ENCODE data around the gene SCYGR6.

The SCYGR6 gene

GRCh38 chr2:227687189-227687588 is 37.4 kb downstream of the SCYGR6 start:
- no peak for TF ChIP-seq CTCF (IDR thresholded peaks at IDR 0.05; ENCODE audit: low read depth, low read length)

GRCh38 chr2:227684258-227684657 is 40.3 kb downstream of the SCYGR6 start:
- TF ChIP-seq CTCF (IDR thresholded peaks at IDR 0.05; ENCODE audit: low read depth, low read length): no peak
- no peak overlapping the region for H3K4me3 ChIP-seq (ENCODE audit: low read depth, low read length)

More at GRCh38 chr2:227687189-227687588, 37.4 kb downstream of the SCYGR6 start:
- H3K4me3 ChIP-seq (ENCODE audit: low read depth, low read length): no peak overlapping the region

GRCh38 chr2:227677928-227678327 is 46.6 kb downstream of the SCYGR6 start:
- H3K4me3 ChIP-seq (ENCODE audit: low read depth, low read length): no peak overlapping the region
- no peak for TF ChIP-seq CTCF (IDR thresholded peaks at IDR 0.05; ENCODE audit: low read depth, low read length)

- no peak for TF ChIP-seq CTCF (IDR thresholded peaks at IDR 0.05; ENCODE audit: low read depth, low read length)
- H3K4me3 ChIP-seq (ENCODE audit: low read depth, low read length): no peak overlapping the region
Measured at GRCh38 chr2:227674485-227674884, 50.1 kb downstream of the SCYGR6 start.
